GM19099 (cell line): ENCODE results near the gene LPIN1.

Experiments
- POLR2A ChIP-seq: IDR thresholded peaks from 3 replicates; pipeline ENCODE4 v1.6.1; 2011; ENCODE audit warnings: low read depth; ENCODE audit not compliant: insufficient read length; ENCODE audit errors: extremely low read depth

LPIN1 gene

GRCh38 chr2:11837875-11838734 lies 91.7 kb downstream of the LPIN1 start:
- TF ChIP-seq POLR2A: no peak

DNA sequence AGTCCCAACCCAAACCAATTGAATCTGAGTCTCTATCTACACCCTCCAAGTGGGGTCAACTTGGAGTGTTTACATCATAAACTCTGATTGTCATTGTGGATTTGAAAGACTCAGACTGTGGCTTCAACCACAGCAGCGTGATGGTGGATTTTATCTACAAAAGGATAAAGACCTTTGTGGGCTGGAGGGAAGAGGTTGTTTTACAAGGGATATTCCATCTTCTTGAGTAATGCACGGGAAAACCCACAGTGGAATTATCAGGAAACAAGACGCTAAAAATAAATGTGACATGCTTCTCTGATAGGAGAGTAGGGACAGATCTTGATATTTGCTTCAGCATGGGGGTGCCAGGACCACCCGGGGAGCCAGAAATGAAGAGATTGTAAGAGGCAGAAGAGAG lies 93.5 kb downstream of the LPIN1 start:
- TF ChIP-seq POLR2A: no peak

- TF ChIP-seq POLR2A: no peak
These were observed 95.9 kb downstream of the LPIN1 start for GRCh38 chr2:11842336-11842735.

GRCh38 chr2:11850082-11850481 lies 103.7 kb downstream of the LPIN1 start:
- no peak for TF ChIP-seq POLR2A

DNA sequence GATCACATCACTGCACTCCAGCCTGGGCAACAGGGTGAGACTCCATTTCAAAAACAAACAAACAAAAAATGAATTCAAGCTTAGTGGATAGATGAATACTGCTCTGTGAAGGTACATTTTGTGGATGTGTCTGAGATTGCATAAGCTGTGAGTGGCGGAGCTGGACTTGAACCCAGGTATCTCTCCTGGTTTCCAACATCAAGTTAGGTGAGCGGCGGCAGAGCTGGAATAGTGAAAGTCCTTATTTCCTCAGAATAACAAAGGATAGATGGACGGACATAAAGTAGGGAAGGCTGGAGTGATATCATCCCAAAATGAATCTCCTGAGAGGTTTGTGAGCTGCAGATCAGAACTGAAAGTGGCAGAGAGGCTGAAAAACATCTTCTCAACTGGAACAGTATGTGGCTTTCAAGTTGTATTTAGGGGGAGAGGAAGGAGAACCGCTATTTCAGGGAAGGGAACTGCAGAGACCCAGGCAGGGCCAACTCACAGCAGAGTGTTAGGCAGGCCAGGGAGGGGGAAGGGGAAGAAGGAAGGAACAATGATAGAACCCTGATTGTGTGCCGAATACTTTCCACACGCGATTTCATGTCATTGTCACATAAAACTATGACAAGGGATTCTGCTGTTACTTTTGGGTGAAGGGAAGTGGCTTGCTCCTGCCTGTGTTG lies 106.2 kb downstream of the LPIN1 start:
- TF ChIP-seq POLR2A: no peak

GRCh38 chr2:11853197-11853588 lies 106.8 kb downstream of the LPIN1 start:
- TF ChIP-seq POLR2A: no peak

- no peak for TF ChIP-seq POLR2A
These were observed 108.8 kb downstream of the LPIN1 start for GRCh38 chr2:11855064-11855760.

DNA sequence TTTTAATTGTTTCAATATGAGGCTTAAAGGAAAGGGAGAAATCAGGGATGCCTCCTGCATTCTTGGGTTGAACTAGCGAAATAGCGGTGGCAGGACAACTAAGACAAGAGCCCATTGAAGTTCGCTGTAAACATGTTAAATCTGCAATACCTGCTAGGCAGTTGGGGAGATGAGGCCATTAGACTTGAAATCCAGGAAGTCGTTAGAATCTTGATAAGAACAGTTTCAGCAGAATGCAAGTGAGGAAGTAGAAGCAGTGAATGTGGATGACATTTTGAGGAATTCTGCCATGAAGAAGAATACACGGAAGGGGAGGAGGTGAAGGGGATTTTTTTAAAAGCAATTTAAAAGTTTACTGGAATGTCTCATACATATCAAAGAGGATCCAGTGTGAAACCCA lies 109.7 kb downstream of the LPIN1 start:
- no peak for TF ChIP-seq POLR2A

DNA sequence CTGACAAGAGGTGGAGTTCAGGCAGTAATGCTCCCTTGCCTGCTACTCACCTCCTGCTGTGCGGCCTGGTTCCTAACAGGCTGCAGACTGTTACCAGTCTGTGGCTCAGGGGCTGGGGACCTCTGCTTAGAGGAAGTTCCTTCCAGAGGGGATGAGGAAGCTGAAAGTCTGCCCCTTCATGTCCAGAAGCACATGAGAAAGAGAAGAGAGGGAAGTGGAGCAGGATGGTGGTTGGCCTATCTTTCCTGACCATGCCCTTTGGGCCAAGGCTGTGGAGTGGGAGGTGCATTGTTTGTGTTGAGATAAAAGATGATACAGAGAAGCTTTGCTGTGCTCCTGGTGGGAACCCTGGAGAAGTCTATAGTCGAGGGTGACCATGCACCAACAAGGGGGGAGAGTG lies 112.5 kb downstream of the LPIN1 start:
- no peak for TF ChIP-seq POLR2A

DNA sequence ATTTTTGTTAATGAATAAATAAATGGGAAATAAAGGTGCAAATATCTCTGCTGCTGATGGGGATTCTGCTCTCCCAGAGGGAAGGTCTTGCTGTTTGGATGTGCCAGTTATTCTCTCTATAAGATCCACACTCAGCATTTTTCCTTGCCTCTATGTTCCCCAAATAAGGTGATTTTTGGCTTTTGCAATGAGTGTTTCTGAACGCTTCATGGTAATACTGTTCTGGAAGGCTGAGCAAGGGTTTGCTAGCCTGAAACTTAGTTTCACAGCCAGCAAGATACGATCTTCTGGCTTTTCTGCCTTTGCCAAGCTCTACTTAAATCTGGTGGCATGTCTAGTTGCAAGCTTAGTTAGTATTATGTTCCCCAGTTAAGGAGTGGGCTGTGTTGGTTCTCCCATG lies 114.6 kb downstream of the LPIN1 start:
- no peak for TF ChIP-seq POLR2A

DNA sequence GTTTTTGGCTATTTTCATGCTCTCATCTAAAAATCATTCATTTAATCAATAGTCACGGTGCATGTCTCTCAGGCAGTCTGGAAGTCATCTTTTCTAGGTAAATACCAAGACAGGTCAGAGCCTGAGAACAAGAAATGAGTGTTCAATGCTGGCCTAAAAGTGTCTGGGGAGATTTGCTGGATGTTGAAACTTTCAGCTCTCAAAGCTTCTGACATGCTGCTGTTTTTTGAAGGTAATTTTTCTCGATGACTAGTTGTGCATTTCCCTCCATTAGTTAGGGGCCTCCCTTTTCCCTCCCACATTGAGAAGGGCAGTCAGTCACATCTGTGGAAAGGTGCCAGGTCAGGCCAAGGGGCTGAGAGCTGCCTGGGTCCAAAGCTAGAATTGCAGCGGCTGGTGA lies 115.6 kb downstream of the LPIN1 start:
- TF ChIP-seq POLR2A: no peak

DNA sequence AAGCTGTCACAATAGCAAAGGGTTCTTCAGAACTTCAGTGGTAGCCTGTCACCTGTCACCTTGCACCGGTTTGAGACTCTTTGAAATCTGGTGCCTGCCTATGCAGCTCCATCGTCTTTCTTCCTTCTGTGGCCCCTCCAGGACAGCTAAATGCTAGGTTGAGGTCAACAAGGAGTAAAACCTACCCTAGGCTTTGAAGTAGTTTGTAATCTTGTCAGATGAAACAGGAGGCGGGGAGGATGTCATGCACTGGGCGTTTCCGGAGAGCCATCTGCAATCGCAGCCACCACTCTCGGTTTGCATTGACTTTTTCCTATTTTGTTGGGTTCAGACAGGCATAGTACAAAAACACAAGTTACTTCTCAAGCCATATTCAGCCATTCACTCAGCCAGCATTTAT lies 116.7 kb downstream of the LPIN1 start:
- no peak for TF ChIP-seq POLR2A

DNA sequence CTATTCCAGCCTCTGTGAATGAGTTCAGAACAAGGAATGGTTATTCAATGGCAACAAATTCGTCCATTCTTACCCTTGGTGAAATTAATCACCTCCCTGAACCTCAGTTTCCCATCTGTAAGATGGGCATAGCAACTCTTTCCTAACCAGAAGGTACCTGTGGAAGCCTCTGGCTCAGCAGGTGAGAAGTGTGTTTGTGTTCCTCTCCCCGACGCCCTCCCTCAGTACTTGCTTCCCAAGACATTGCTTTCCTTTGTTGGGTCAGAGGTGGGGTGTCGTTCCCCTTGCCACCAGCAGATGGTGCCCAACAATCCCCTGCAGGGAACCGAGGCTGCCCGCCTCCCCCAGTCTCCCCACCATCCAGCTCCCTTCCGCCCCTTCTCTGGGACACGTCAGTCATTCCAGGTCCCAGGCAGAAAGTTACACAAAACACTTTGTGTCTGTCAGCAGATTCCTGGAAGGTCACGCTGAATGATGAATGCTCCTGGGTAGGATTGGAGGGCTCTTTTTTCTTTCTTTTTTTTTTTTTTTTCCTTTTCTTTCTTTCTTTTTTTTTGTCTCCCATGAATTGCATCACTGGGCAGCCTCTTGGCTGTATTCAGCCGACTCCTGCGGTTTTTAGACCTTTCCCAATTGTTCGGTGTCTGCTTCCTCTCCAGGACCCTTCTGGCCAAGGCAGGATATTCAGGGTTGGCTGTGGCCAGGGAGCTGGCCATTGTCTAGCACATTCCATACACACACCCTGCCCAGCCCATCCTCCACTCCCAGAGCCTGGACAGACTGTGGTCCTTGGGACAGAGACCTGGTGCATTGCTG lies 117.3 kb downstream of the LPIN1 start:
- TF ChIP-seq POLR2A: no peak

- TF ChIP-seq POLR2A: no peak
These were observed 118.3 kb downstream of the LPIN1 start for GRCh38 chr2:11864724-11865123.

DNA sequence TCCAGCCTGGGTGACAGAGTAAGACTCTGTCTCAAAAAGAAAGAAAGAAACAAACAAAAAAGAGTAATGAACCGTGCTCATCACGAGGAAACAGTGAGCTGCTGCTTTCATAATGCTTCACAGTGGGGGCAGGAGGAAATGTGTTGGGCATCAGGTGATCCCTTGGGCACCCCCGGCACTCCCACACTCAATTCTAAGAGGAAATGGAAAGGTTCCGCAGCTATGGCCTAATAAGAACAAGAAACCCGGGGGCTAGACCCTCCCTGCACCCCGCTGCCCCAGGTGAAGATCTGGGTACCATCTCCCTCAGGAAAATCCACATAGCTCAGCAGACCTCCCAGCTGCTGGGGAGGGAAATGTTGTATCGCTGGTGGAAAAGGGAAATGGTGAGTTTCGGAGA lies 118.9 kb downstream of the LPIN1 start:
- TF ChIP-seq POLR2A: no peak

DNA sequence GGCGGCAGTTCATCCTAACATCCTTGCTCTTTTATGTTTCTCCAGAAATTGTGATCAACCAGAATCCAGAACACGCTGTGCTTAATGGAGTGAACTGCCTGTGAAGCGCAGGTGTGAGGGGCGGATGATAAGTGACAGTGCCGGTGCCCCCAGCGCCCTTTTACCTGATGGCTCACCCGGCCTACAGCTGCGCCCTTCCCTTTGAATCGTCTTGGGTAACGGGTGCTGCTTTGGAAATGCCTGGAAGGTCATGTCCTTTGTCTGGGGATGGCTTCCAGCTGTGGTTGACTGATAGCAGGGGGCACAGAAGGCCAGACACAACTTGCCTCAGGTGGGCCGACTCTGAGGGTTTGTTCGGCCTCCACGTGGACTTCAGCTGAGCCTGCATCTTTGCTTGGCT lies 119.4 kb downstream of the LPIN1 start:
- TF ChIP-seq POLR2A: no peak
